Activated CD4-positive, alpha-beta memory T cell treated with anti-CD3 and anti-CD28 coated beads, Interleukin-2, amount 10 ng/mL, durations not matched to agents 7 days and 5 days (primary cell): Measurements from ENCODE around the gene CDK5RAP2. TPM values are rescaled to one million over a fixed set of nuclear protein-coding genes. Genes with fewer than 3 reads are reported as not detected.

ENCODE experiments used
- CTCF ChIA-PET: fragments of 350-600 bp; sonication (Branson Sonifier 250); formaldehyde crosslinking; loops from one replicate; lab custom pipeline; 2021; ENCODE audit warnings: antibody characterized with exemption, inconsistent platforms; lab: Charles Lee
- POLR2A ChIA-PET: fragments of 350-600 bp; sonication (Branson Sonifier 250); formaldehyde crosslinking; loops from one replicate; lab custom pipeline; 2021; ENCODE audit warnings: antibody characterized with exemption; lab: Charles Lee
- DNase-seq: peaks from one replicate; pipeline ENCODE4 v3.0.0-alpha.2; 2020
- H3K27ac Mint-ChIP-seq: one replicate; pipeline ENCODE4 v1.8.0; 2021; ENCODE audit warnings: mild to moderate bottlenecking, mixed read lengths
- H3K27me3 Mint-ChIP-seq: one replicate; pipeline ENCODE4 v1.8.0; 2021; ENCODE audit warnings: mixed read lengths
- H3K36me3 Mint-ChIP-seq: one replicate; pipeline ENCODE4 v1.8.0; 2021; ENCODE audit warnings: low read depth, mixed read lengths
- H3K4me1 Mint-ChIP-seq: one replicate; pipeline ENCODE4 v1.8.0; 2021; ENCODE audit warnings: mixed read lengths
- H3K4me3 Mint-ChIP-seq: one replicate; pipeline ENCODE4 v1.8.0; 2021; ENCODE audit warnings: mild to moderate bottlenecking, mixed read lengths
- H3K9me3 Mint-ChIP-seq: one replicate; pipeline ENCODE4 v1.8.0; 2021; ENCODE audit warnings: mixed read lengths
- total RNA-seq, 2 experiments: library from RNA; stranded (reverse); gene quantifications; one replicate each; pipeline ENCODE4 v1.2.3, GENCODE V29; 2021

Gene CDK5RAP2
- total RNA-seq, 2 experiments from 2014 or later: 84.2 to 98.9 TPM

- Mint-ChIP-seq H3K4me3 (no peak overlapping the region), H3K27ac (no peak overlapping the region), H3K36me3 (peaks cover 62% of the 10 kb centered on the region), H3K9me3 (no peaks in the 10 kb centered on the region), H3K27me3 (no peaks in the 10 kb centered on the region), H3K4me1 (peaks cover 29% of the 10 kb centered on the region)
- ChIA-PET POLR2A (no interaction called here), CTCF (interaction anchor here (1.8 kb wide), 1 partner anchor 86 kb away, joined by 7 read pairs; no protein-coding TSS in a partner anchor)
- no peak for DNase-seq
These were observed 188.3 kb downstream of the CDK5RAP2 start for GRCh38 chr9:120391691-120392090.

- ChIA-PET POLR2A (no interaction called here), CTCF (interaction anchor here (1.8 kb wide), 1 partner anchor 87 kb away, joined by 7 read pairs; no protein-coding TSS in a partner anchor)
- peaks cover 21% of the 10 kb centered on the region for H3K4me1 Mint-ChIP-seq
These were observed 189.3 kb downstream of the CDK5RAP2 start for GRCh38 chr9:120390637-120391190.

DNA sequence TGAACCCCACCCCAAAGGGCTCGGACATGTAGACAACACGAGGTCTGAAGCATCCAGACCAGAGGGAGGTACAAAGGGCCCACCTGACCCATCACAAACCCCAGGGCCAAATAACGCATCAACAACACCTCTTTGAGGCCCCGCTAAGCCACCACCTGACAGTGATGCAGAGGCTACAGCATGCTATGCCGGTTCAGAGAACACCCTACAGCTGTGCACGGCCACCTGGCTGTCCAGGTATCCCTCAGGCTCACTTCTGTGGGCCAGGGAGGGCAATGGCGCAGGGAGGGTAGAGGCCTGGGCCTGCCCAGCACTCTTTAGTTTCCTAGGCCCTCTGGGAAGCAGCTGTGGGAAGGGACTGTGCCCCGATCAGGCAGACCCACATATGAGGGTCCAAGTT, 190.1 kb downstream of the CDK5RAP2 start:
- Mint-ChIP-seq H3K36me3 (peaks cover 53% of the 10 kb centered on the region), H3K4me1 (peaks cover 15% of the 10 kb centered on the region), H3K4me3 (no peak overlapping the region), H3K27me3 (no peaks in the 10 kb centered on the region), H3K9me3 (no peaks in the 10 kb centered on the region), H3K27ac (no peak overlapping the region)
- DNase-seq: no peak
- ChIA-PET POLR2A (no interaction called here), CTCF (no interaction called here)

More at GRCh38 chr9:120390637-120391190, 189.3 kb downstream of the CDK5RAP2 start:
- H3K27me3 Mint-ChIP-seq: no peaks in the 10 kb centered on the region
- H3K4me3 Mint-ChIP-seq: no peak overlapping the region
- no peak overlapping the region for H3K27ac Mint-ChIP-seq
- no peak for DNase-seq
- H3K36me3 Mint-ChIP-seq: peaks cover 56% of the 10 kb centered on the region
- H3K9me3 Mint-ChIP-seq: no peaks in the 10 kb centered on the region

DNA sequence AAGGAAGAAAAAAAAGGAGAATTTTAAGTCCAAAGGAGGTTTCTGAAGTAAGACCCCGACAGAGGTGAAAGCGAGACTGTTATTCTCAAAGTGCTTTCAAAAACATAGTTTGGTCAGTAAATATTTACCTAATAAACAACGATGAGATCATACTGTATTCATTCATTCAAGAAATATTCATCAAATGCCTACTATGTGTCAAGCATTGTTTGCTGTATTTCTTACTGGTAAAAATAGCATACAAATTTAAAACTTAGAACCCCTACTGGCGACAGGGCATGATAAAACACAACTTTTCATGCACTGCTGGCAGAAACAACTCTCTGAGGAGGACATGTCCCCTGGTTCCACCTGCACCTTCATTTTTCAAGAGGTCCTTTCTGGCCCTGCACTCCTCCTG, 190.7 kb downstream of the CDK5RAP2 start:
- Mint-ChIP-seq H3K36me3 (peaks cover 48% of the 10 kb centered on the region), H3K4me1 (peaks cover 9% of the 10 kb centered on the region), H3K4me3 (no peak overlapping the region), H3K27me3 (no peaks in the 10 kb centered on the region), H3K27ac (no peak overlapping the region), H3K9me3 (no peaks in the 10 kb centered on the region)
- DNase-seq: no peak
- CTCF ChIA-PET: no interaction called here
- POLR2A ChIA-PET: no interaction called here

GRCh38 chr9:120388003-120388855, 191.7 kb downstream of the CDK5RAP2 start:
- H3K4me3 Mint-ChIP-seq: no peak overlapping the region
- DNase-seq: no peak
- ChIA-PET CTCF (no interaction called here), POLR2A (no interaction called here)
- H3K36me3 Mint-ChIP-seq: peaks cover 38% of the 10 kb centered on the region
- H3K9me3 Mint-ChIP-seq: no peaks in the 10 kb centered on the region
- no peaks in the 10 kb centered on the region for H3K4me1 Mint-ChIP-seq
- H3K27me3 Mint-ChIP-seq: no peaks in the 10 kb centered on the region
- no peak overlapping the region for H3K27ac Mint-ChIP-seq

DNA sequence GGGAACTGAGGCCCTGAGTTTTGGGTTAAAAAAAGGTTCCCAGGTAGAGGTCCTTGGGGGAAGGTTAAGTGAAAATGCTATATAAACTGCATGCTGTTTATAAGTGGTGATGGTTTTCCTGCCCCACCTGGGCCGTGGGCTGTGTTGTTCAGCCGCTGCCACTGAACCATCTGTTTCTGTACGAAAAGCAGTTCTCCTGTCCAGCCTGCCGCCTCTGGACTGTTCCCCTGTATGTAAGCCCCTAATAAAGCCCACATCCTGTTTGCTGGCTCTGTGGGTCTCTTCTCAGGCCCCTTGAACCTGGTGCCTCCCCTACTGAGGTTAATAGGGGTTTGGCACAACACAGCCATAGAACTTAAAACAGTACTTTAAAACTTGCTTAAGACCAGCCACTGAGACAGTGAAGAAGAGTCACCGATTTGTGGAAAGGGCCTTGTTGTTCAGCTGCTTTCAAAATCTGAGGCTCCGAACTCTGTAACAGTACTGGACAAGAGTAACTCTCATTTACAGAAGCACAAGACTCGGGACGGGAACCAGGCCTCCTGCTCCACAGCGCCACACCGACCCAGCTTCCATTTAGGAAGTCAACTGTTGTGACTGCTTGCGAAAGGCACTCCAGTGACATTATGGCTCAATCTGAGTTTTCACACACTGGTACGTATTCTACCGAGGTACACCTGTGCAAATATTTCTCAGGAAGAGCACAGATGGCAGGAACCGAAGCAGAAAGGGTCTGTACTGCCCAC, 192.5 kb downstream of the CDK5RAP2 start:
- no peak for DNase-seq
- Mint-ChIP-seq H3K4me3 (no peak overlapping the region), H3K4me1 (no peaks in the 10 kb centered on the region), H3K36me3 (peaks cover 30% of the 10 kb centered on the region), H3K27ac (no peak overlapping the region), H3K9me3 (no peaks in the 10 kb centered on the region), H3K27me3 (no peaks in the 10 kb centered on the region)
- ChIA-PET POLR2A (no interaction called here), CTCF (no interaction called here)

DNA sequence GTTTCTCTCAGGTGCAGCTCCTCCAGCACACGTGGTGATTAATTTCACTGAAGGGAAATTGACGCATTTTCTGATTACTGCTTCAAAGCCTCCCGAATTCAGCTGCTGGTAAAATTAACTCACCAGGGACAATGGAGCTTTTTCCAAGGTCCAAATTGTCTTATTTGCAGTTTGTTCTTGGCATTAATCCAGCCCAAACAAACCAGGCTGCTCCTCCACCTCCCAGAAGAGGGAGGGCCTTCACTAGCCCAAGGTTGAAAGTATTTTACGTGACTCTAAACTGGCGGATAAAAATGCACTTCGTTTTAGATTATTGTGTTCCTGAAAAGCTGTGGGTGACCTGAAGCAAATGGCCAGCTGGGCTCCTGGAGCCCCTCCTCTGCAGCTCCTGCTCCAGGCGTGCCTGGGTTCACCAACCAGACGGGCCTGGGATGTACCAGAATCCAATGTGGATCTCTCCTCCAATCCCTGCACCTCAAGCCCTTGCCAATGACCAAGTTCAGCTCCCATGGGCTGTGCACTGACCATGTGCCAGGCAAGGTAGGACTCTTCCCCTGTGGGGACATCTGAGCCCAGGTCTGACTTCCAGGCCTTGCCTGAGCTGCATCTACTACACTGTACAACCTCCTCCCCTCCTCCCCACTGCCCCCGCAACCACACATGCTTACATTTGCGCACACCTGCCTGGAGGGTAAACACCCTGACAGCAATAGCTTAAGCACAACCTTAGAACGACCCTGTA, 193.4 kb downstream of the CDK5RAP2 start:
- ChIA-PET POLR2A (no interaction called here), CTCF (no interaction called here)
- H3K27me3 Mint-ChIP-seq: no peaks in the 10 kb centered on the region
- DNase-seq: no peak
- H3K4me1 Mint-ChIP-seq: no peaks in the 10 kb centered on the region
- H3K4me3 Mint-ChIP-seq: no peak overlapping the region
- no peak overlapping the region for H3K27ac Mint-ChIP-seq
- no peaks in the 10 kb centered on the region for H3K9me3 Mint-ChIP-seq
- H3K36me3 Mint-ChIP-seq: peaks cover 21% of the 10 kb centered on the region

- no peaks in the 10 kb centered on the region for H3K27me3 Mint-ChIP-seq
- H3K27ac Mint-ChIP-seq: no peak overlapping the region
- no peaks in the 10 kb centered on the region for H3K4me1 Mint-ChIP-seq
- peaks cover 16% of the 10 kb centered on the region for H3K36me3 Mint-ChIP-seq
- CTCF ChIA-PET: no interaction called here
- no peak overlapping the region for H3K4me3 Mint-ChIP-seq
- no peaks in the 10 kb centered on the region for H3K9me3 Mint-ChIP-seq
- DNase-seq: no peak
- POLR2A ChIA-PET: no interaction called here
These were observed 194.2 kb downstream of the CDK5RAP2 start for GRCh38 chr9:120385606-120386389.

GRCh38 chr9:120384925-120385272, 195.1 kb downstream of the CDK5RAP2 start:
- ChIA-PET POLR2A (no interaction called here), CTCF (no interaction called here)
- Mint-ChIP-seq H3K27me3 (no peaks in the 10 kb centered on the region), H3K36me3 (peaks cover 15% of the 10 kb centered on the region), H3K4me1 (no peaks in the 10 kb centered on the region), H3K27ac (no peak overlapping the region), H3K4me3 (no peak overlapping the region), H3K9me3 (no peaks in the 10 kb centered on the region)
- DNase-seq: no peak

- DNase-seq: no peak
- POLR2A ChIA-PET: no interaction called here
- Mint-ChIP-seq H3K4me1 (no peaks in the 10 kb centered on the region), H3K36me3 (peaks cover 11% of the 10 kb centered on the region), H3K4me3 (no peak overlapping the region), H3K27me3 (no peaks in the 10 kb centered on the region), H3K9me3 (no peaks in the 10 kb centered on the region), H3K27ac (no peak overlapping the region)
- CTCF ChIA-PET: no interaction called here
These were observed 195.7 kb downstream of the CDK5RAP2 start for GRCh38 chr9:120383999-120384924.

DNA sequence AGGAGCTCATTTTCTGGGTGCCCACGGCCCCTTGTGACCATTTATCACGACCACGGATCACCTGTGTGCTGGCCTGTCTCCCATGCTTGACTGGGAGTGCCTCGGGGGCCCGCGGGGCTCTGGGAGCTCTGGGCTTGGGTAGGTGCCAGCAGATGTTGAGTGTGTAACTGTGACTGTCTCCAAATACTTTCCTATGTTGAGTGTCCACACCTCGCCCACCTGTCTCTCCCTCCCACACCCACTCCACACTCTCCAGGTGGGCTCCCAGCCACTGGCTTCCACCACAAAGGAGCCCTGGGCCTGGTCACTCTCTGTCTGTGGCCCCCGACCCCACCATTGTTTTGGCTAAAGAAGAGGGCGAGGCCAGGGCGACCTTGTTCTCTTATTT, 196.4 kb downstream of the CDK5RAP2 start:
- CTCF ChIA-PET: interaction anchor here (0.6 kb wide), 1 partner anchor 148 kb away, joined by 3 read pairs; no protein-coding TSS in a partner anchor
- POLR2A ChIA-PET: no interaction called here
- H3K4me3 Mint-ChIP-seq: no peak overlapping the region
- DNase-seq: no peak
- no peaks in the 10 kb centered on the region for H3K27me3 Mint-ChIP-seq
- H3K4me1 Mint-ChIP-seq: no peaks in the 10 kb centered on the region
- H3K9me3 Mint-ChIP-seq: no peaks in the 10 kb centered on the region
- no peak overlapping the region for H3K27ac Mint-ChIP-seq
- H3K36me3 Mint-ChIP-seq: peaks cover 4% of the 10 kb centered on the region
